NCI-H1930 (cell line): ENCODE results near the gene RALGPS1.

ENCODE experiments used
- DNase-seq, 2 experiments: peaks; one replicate each; lab custom pipeline; 2025; lab: John Stamatoyannopoulos, UW

RALGPS1 gene

GRCh38 chr9:127081250-127082185 lies 166.9 kb downstream of the RALGPS1 start:
- no peak for DNase-seq

DNA sequence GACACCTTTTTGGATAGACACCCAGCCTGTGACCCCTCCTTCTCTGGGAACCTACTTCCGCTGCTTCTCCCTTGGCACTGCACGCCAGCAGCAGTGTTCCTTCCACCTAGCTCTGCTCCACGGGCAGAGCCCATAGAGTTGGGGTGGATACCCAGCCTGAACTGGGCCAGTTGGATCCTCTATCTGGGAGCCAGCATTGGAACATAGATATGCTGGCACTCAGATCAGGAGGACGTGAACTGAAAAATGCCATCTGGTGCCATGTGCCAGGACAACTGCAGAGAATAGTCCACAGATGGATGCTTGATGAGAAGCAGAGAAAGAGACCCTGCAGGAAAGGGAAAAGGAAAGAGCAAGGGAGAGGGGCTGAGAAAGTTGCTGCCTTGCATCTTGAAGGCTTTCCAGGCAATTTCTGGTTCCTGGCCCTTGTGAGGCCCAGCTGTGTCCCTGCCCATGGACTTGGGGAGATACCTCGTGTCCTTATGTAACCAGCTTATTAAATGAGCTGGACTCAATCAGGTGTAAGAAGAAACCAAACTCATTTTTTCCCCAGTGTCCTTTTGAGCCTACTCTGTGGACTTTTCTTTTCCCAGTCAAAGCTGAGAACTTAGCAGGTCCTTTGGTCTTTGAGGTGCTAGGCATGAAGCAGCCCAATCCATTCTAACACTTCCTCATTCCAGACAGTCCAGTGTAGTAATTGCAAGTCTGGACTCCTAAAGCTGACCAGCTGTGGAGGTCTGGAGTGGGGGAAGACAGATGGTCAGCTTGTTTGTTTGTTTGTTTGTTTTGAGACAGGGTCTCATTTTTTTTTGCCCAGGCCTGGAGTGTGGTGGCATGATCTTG lies 168.8 kb downstream of the RALGPS1 start:
- DNase-seq, result no peak

- DNase-seq, result no peak
These were observed 169.8 kb downstream of the RALGPS1 start for GRCh38 chr9:127084076-127085039.

GRCh38 chr9:127085186-127085585 lies 170.6 kb downstream of the RALGPS1 start:
- no peak for DNase-seq

DNA sequence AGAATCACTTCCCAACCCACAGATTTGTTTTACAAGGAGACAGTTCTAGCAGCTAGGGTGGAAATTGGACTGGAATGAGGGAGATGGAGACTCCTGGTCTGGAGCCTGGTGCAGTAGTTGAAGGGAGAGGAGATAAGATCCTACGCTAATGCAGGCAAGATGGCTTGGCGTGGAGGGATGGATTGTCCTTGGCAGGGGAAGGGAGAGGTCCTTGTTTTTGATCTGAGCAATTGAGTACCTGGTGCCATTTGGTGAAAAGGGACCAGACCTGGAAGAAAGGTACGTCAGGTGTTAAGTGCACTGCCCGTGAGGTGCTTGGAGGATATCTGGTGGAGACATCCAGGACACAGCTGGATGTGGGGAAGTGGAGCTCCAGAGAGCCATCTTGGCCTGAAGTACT lies 172.2 kb downstream of the RALGPS1 start:
- DNase-seq, result no peak

- DNase-seq, result no peak
These were observed 172.8 kb downstream of the RALGPS1 start for GRCh38 chr9:127087411-127087810.

DNA sequence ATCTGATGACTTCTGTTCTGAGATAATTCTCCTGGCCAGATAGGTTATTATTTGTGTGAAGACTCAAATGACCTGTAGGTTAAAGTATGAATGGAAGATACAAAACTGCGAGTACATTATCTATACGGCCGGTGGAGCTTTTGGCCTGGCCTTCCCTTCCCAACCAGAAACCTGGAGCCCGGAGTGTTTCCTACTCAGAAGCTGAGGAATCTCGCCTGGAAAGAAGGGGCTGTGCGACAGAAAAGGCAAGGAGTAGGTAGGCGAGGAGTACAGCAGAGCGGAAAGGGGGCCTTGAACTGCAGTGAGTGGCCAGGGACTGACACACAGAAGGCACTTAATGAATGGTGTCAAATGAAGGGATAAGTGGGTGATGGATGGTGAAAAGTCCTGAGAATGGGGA lies 173.3 kb downstream of the RALGPS1 start:
- no peak for DNase-seq

DNA sequence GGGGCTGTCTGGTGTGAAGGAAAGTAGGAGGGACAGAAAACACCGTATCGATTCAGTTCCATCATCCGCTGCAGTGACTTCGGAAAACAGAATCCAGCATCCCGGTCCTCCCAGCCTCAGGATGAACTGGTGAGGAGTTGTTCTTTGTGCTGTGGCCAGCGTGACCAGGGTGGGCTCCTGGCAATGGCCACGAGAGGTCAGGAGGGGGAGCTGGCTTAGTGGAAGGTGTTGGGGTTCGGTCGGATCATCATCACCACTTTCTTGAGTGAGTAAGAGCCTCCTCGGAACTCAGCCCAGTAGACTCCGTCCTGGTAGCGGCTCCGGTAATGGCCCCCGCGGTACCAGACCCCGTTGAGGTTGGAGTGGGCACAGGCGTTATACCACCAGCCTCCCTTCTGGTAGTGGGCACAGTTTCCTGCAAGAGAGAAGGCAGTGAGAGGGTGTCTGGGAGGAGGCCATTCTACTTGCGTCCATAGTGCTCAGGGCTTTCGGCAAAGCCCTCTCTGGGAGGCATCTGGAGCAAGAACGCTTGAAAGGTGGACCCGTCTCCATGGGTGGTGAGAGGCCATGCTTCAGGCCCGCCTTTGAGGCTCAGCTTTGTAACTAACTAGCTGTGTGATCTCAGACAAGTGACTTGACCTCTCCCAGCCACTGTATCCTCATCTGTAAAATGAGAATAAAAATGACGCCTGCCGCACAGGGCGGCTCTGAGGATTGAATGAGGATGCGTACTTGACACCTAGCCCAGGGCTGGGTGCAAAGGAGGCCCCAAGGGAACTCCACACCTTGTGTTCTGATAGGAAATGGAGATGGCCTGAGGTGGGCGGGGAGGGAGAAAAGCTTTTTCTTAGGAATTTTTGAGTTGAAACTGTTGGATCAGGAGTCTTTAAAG lies 174.4 kb downstream of the RALGPS1 start:
- DNase-seq, result no peak

GRCh38 chr9:127089631-127090081 lies 175.1 kb downstream of the RALGPS1 start:
- no peak for DNase-seq

GRCh38 chr9:127090341-127090985 lies 175.9 kb downstream of the RALGPS1 start:
- no peak for DNase-seq

DNA sequence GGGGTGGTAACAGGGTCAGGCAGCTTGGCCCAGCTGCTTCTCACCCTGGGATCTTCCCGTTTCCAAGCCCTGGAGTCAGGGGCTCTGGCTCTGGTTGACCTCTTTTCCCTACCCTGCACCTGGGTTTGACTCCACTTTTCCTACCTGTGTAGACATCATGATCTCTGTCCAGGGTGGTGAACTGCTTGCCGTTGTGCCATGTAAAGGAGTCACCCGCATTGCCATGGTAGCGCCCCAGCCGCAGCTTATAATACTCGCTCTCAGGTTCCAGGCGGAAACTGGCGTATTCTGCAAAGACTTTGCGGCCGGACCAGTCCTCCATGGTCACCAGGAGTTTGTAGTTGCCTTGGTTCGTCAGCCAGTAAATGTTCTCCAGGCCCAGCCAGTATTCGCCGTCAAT lies 176.9 kb downstream of the RALGPS1 start:
- no peak for DNase-seq

GRCh38 chr9:127092041-127092608 lies 177.5 kb downstream of the RALGPS1 start:
- no peak for DNase-seq

- no peak for DNase-seq
These were observed 178.9 kb downstream of the RALGPS1 start for GRCh38 chr9:127093319-127094020.

GRCh38 chr9:127095411-127095810 lies 180.8 kb downstream of the RALGPS1 start:
- DNase-seq, result no peak

- DNase-seq, result no peak
These were observed 181.6 kb downstream of the RALGPS1 start for GRCh38 chr9:127096208-127096607.

DNA sequence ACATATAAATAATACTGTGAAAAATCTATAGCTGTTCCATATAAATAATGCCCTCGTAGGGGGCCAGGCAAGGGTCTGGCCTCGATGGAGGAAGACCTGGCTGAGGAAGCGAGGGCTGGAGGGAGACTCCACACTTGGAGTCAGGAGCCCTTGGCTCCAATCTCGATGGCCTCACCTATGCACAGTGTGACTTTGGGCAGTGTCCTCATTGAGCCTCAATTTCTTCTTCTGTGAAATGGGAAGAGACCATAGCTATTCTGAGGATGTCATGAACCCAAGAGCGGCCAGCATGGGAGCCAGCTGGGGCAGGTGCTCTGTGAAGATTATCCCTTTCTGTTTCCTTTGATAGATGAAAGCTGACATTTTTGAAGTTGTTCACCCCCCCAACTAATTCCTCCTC lies 183.1 kb downstream of the RALGPS1 start:
- no peak for DNase-seq

DNA sequence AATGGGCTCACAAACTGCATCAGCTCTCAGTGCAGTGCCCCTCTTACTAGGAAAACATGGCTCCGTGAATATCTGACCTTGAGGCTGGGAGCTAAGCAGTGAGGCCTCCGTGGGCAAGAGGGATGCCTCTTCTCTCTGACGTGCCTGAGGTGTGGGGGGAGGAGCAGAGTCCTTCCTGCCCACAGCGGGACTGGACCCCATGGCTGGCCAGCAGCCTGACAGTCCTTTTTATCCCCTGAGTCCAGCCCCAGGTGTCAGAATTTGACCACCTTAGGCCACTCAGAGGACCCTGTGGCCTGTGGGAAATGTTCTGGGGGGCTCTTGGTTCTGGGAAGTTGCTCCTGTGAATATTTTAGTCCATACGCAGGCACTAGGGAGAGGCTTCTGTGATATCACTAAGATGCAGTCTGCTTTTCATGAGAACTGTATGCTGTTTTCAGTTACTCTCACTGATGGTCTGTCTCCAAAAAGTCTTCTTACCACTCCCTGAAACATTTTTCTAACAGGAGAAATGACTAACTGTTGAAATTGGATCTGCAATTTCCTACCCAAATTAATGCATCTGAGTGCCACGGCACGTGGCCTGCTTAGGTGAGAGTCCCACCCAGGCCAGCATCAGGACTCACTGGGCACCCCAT lies 184.5 kb downstream of the RALGPS1 start:
- no peak for DNase-seq

DNA sequence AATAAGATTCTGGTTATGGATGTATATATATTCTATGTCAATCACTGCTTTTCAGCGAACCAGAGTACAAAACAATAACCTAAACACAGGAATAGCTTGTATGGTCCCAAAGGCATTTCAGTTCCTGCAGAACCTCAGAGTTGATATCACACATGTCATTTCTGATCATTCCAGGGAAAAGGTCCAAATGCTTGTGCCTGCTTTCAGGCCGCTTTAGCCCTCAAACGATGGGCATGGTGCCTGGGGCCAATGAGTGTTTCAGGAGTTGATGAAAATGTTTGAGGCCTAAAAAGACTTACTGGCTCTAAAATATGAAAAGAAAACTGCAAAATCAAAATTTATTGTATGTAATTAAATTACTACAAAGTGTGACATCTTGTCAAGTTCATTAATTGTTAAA lies 185.1 kb downstream of the RALGPS1 start:
- DNase-seq, result no peak

- DNase-seq, result no peak
These were observed 187.6 kb downstream of the RALGPS1 start for GRCh38 chr9:127102176-127102575.
